ENCODE data around the gene TAAR8.

TAAR8 gene

DNA sequence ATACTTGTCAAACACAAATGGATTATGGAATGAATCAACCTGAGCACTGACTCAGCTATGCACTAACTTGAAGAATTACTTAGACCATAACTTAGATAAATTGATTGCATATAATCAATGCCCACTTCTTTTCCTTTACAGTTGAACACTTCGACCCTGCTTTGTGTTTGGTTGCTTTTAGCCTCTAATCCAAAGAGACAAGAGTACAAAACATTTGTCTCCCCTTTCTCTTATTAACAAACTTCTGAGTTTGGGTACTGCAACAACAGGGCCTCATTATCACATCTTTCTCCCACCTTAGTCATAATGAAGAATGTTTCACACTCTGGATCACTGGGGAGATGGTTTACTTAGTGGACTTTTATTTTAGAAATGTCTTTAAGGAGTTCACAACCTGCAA is 15.1 kb downstream of the TAAR8 start:
- TF ChIP-seq EGR1 (IDR thresholded peaks at IDR 0.05) (no peak), CEBPB (IDR thresholded peaks at IDR 0.05) (no peak), YY1 (IDR thresholded peaks at IDR 0.05; ENCODE audit: low read depth) (no peak), EP300 (IDR thresholded peaks at IDR 0.05; ENCODE audit: borderline replicate concordance) (no peak), TEAD4 (IDR thresholded peaks at IDR 0.05) (no peak), TCF12 (IDR thresholded peaks at IDR 0.05; ENCODE audit: low read depth) (no peak)
- TF ChIP-seq, protein P1, sequence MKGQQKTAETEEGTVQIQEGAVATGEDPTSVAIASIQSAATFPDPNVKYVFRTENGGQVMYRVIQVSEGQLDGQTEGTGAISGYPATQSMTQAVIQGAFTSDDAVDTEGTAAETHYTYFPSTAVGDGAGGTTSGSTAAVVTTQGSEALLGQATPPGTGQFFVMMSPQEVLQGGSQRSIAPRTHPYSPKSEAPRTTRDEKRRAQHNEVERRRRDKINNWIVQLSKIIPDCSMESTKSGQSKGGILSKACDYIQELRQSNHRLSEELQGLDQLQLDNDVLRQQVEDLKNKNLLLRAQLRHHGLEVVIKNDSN (IDR thresholded peaks at IDR 0.05), result no peak
- TF ChIP-seq, protein P2, sequence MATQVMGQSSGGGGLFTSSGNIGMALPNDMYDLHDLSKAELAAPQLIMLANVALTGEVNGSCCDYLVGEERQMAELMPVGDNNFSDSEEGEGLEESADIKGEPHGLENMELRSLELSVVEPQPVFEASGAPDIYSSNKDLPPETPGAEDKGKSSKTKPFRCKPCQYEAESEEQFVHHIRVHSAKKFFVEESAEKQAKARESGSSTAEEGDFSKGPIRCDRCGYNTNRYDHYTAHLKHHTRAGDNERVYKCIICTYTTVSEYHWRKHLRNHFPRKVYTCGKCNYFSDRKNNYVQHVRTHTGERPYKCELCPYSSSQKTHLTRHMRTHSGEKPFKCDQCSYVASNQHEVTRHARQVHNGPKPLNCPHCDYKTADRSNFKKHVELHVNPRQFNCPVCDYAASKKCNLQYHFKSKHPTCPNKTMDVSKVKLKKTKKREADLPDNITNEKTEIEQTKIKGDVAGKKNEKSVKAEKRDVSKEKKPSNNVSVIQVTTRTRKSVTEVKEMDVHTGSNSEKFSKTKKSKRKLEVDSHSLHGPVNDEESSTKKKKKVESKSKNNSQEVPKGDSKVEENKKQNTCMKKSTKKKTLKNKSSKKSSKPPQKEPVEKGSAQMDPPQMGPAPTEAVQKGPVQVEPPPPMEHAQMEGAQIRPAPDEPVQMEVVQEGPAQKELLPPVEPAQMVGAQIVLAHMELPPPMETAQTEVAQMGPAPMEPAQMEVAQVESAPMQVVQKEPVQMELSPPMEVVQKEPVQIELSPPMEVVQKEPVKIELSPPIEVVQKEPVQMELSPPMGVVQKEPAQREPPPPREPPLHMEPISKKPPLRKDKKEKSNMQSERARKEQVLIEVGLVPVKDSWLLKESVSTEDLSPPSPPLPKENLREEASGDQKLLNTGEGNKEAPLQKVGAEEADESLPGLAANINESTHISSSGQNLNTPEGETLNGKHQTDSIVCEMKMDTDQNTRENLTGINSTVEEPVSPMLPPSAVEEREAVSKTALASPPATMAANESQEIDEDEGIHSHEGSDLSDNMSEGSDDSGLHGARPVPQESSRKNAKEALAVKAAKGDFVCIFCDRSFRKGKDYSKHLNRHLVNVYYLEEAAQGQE (IDR thresholded peaks at IDR 0.05; ENCODE audit: low read depth), result no peak

DNA sequence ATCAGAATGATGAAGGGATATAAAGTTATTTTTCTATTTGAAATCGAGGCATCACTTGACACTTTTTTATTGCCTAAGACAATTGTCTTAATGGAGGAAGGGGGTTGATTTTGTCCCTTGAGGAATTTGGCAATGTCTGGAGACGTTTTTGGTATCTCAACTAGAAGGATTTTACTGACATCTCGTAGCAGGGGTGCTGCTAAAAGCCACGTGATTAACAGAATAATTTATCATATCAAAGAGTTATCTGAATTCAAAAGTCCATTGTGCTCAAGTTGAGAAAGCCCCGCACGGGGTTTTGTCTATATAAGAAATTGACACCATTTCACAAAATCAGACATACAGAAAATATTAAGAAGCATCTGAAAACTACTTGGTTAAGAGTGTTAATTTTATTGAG is 16.1 kb downstream of the TAAR8 start:
- no peak for TF ChIP-seq YY1 (IDR thresholded peaks at IDR 0.05; ENCODE audit: low read depth)
- TF ChIP-seq ZBTB7A (IDR thresholded peaks at IDR 0.05; ENCODE audit: low read depth), result no peak
- TF ChIP-seq, protein P2 (IDR thresholded peaks at IDR 0.05; ENCODE audit: low read depth), result no peak
- TF ChIP-seq RAD21 (IDR thresholded peaks at IDR 0.05; ENCODE audit: low read depth), result no peak
- TF ChIP-seq NFIC (IDR thresholded peaks at IDR 0.05), result no peak
- TF ChIP-seq CREB1 (IDR thresholded peaks at IDR 0.05; ENCODE audit: low read depth), result no peak
- TF ChIP-seq EGR1 (IDR thresholded peaks at IDR 0.05), result no peak
- TF ChIP-seq, protein P1 (IDR thresholded peaks at IDR 0.05), result no peak
- TF ChIP-seq TCF12 (IDR thresholded peaks at IDR 0.05; ENCODE audit: low read depth), result no peak
- no peak for TF ChIP-seq CEBPB (IDR thresholded peaks at IDR 0.05)

DNA sequence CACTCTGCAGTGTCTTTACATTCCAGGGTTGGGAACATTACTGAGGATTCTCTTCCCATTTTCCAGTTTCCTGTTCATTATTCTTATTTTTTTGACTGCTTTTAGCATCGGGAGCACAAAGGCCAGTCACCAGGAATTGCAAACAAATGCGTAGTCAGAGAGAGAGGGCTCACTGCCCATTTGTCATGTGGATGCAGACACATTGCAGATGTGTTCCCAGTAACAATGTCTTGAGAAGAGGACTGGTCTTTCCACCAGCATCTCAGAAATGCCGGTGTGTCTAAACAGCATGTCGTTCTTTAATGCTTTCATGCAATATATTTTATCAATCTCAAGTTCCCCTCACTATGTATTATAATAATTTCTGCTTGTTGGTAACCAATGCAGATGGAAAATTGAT is 16.7 kb downstream of the TAAR8 start:
- TF ChIP-seq EP300 (IDR thresholded peaks at IDR 0.05; ENCODE audit: borderline replicate concordance) (no peak), RAD21 (IDR thresholded peaks at IDR 0.05; ENCODE audit: low read depth) (no peak), FOXM1 (IDR thresholded peaks at IDR 0.05; ENCODE audit: borderline replicate concordance, low read depth) (no peak), YY1 (IDR thresholded peaks at IDR 0.05; ENCODE audit: low read depth) (no peak), EGR1 (IDR thresholded peaks at IDR 0.05) (no peak), TCF12 (IDR thresholded peaks at IDR 0.05; ENCODE audit: low read depth) (no peak)
- TF ChIP-seq, protein P3, sequence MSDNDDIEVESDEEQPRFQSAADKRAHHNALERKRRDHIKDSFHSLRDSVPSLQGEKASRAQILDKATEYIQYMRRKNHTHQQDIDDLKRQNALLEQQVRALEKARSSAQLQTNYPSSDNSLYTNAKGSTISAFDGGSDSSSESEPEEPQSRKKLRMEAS (IDR thresholded peaks at IDR 0.05), result no peak
- TF ChIP-seq, protein P1 (IDR thresholded peaks at IDR 0.05), result no peak

DNA sequence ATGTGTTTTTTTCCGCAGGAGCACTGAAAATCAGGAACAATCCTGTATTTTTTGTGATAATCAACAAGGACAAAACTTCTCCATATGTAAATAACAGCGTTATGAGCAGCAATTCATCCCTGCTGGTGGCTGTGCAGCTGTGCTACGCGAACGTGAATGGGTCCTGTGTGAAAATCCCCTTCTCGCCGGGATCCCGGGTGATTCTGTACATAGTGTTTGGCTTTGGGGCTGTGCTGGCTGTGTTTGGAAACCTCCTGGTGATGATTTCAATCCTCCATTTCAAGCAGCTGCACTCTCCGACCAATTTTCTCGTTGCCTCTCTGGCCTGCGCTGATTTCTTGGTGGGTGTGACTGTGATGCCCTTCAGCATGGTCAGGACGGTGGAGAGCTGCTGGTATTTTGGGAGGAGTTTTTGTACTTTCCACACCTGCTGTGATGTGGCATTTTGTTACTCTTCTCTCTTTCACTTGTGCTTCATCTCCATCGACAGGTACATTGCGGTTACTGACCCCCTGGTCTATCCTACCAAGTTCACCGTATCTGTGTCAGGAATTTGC is 17.8 kb downstream of the TAAR8 start, which contains the start of gene TAAR6:
TSS of gene TAAR6 (plus strand) at position 102 of the 557 bp plus-strand sequence. CDS start at position 102, 0 bp downstream.
- TF ChIP-seq EP300 (IDR thresholded peaks at IDR 0.05; ENCODE audit: borderline replicate concordance) (no peak), NFIC (IDR thresholded peaks at IDR 0.05) (no peak), CEBPB (IDR thresholded peaks at IDR 0.05) (no peak), TAF1 (IDR thresholded peaks at IDR 0.05; ENCODE audit: low read depth) (no peak), CREB1 (IDR thresholded peaks at IDR 0.05; ENCODE audit: low read depth) (no peak), YY1 (IDR thresholded peaks at IDR 0.05; ENCODE audit: low read depth) (no peak), TEAD4 (IDR thresholded peaks at IDR 0.05) (no peak), FOXM1 (IDR thresholded peaks at IDR 0.05; ENCODE audit: borderline replicate concordance, low read depth) (no peak), TCF12 (IDR thresholded peaks at IDR 0.05; ENCODE audit: low read depth) (no peak), EGR1 (IDR thresholded peaks at IDR 0.05) (no peak), ZBTB7A (IDR thresholded peaks at IDR 0.05; ENCODE audit: low read depth) (no peak), RAD21 (IDR thresholded peaks at IDR 0.05; ENCODE audit: low read depth) (no peak)
- TF ChIP-seq, protein P2 (IDR thresholded peaks at IDR 0.05; ENCODE audit: low read depth), result no peak
- TF ChIP-seq, protein P1 (IDR thresholded peaks at IDR 0.05), result no peak
- TF ChIP-seq, protein P3 (IDR thresholded peaks at IDR 0.05), result no peak
